MG63 (cell line): Measurements from ENCODE around the gene DAGLB. TPM values are rescaled to one million over a fixed set of nuclear protein-coding genes. Genes with fewer than 3 reads are reported as not detected.
A peak's percentile ranks its signal among the peaks of the same experiment; 100 is the strongest.
"Not testable (repeated sequence)": the region's sequence is repeated elsewhere in the genome, so short reads cannot be mapped to it uniquely, and the experiment has no call there.

Source experiments
- DNase-seq: peaks from one replicate; pipeline ENCODE4 v3.0.0-alpha.2; 2020
- H3K27me3 ChIP-seq: fragments of 250-450 bp; sonication (Bioruptor Pico); 2 replicates; pipeline ENCODE4 v1.5.1; 2020; ENCODE audit warnings: mild to moderate bottlenecking, moderate library complexity
- H3K36me3 ChIP-seq: fragments of 250-450 bp; sonication (Bioruptor Pico); 2 replicates; pipeline ENCODE4 v1.5.1; 2020; ENCODE audit warnings: mild to moderate bottlenecking, moderate library complexity
- H3K4me3 ChIP-seq: fragments of 250-450 bp; sonication (Bioruptor Pico); 2 replicates; pipeline ENCODE4 v1.5.1; 2020; ENCODE audit warnings: mild to moderate bottlenecking, moderate library complexity
- H3K9me3 ChIP-seq: fragments of 250-450 bp; sonication (Bioruptor Pico); 2 replicates; pipeline ENCODE4 v1.5.1; 2020; ENCODE audit warnings: mild to moderate bottlenecking, moderate library complexity
- total RNA-seq: library from RNA; depleted of rRNA; stranded (reverse); fragments of >200 nt; shearing (Covaris generic); gene quantifications from 2 replicates; pipeline ENCODE4 v1.2.3, GENCODE V29; 2014; ENCODE audit warnings: low replicate concordance

Gene DAGLB
- total RNA-seq, 1 experiment from 2014 or later = 15.6 TPM

GRCh38 chr7:6416516-6417145, 31.1 kb downstream of the DAGLB start:
- Histone ChIP-seq H3K4me3 (no peak overlapping the region), H3K27me3 (no peaks in the 10 kb centered on the region), H3K36me3 (peaks cover 68% of the 10 kb centered on the region), H3K9me3 (no peaks in the 10 kb centered on the region)
- peak; percentile 48 for DNase-seq

- no peaks in the 10 kb centered on the region for H3K27me3 ChIP-seq
- no peak for DNase-seq
- H3K9me3 ChIP-seq = no peaks in the 10 kb centered on the region
- no peak overlapping the region for H3K4me3 ChIP-seq
- H3K36me3 ChIP-seq = peaks cover 82% of the 10 kb centered on the region
Measured at GRCh38 chr7:6413637-6414036, 34.1 kb downstream of the DAGLB start.

GRCh38 chr7:6409944-6410693, 37.6 kb downstream of the DAGLB start:
- H3K27me3 ChIP-seq = no peaks in the 10 kb centered on the region
- no peak overlapping the region for H3K4me3 ChIP-seq
- DNase-seq = no peak
- H3K9me3 ChIP-seq = no peaks in the 10 kb centered on the region
- H3K36me3 ChIP-seq = peaks cover 85% of the 10 kb centered on the region

- Histone ChIP-seq H3K27me3 (no peaks in the 10 kb centered on the region), H3K36me3 (peaks cover 79% of the 10 kb centered on the region), H3K4me3 (no peak overlapping the region), H3K9me3 (no peaks in the 10 kb centered on the region)
- DNase-seq = no peak
Measured at GRCh38 chr7:6409091-6409490, 38.7 kb downstream of the DAGLB start.

- H3K36me3 ChIP-seq = peaks cover 80% of the 10 kb centered on the region
- no peaks in the 10 kb centered on the region for H3K27me3 ChIP-seq
- no peak overlapping the region for H3K4me3 ChIP-seq
- DNase-seq = no peak
- no peaks in the 10 kb centered on the region for H3K9me3 ChIP-seq
Measured at GRCh38 chr7:6407434-6407833, 40.3 kb downstream of the DAGLB start.

GRCh38 chr7:6406121-6406520, 41.6 kb downstream of the DAGLB start:
- DNase-seq = no peak
- H3K27me3 ChIP-seq = no peaks in the 10 kb centered on the region
- H3K36me3 ChIP-seq = peaks cover 79% of the 10 kb centered on the region
- H3K4me3 ChIP-seq = no peak overlapping the region
- H3K9me3 ChIP-seq = no peaks in the 10 kb centered on the region

- no peak overlapping the region for H3K4me3 ChIP-seq
- no peaks in the 10 kb centered on the region for H3K27me3 ChIP-seq
- DNase-seq = no peak
- H3K9me3 ChIP-seq = no peaks in the 10 kb centered on the region
- H3K36me3 ChIP-seq = peaks cover 70% of the 10 kb centered on the region
Measured at GRCh38 chr7:6403907-6404306, 43.8 kb downstream of the DAGLB start.

- DNase-seq = no peak
- Histone ChIP-seq H3K4me3 (no peak overlapping the region), H3K27me3 (no peaks in the 10 kb centered on the region), H3K9me3 (no peaks in the 10 kb centered on the region), H3K36me3 (peaks cover 69% of the 10 kb centered on the region)
Measured at GRCh38 chr7:6402741-6403140, 45.0 kb downstream of the DAGLB start.

GRCh38 chr7:6402041-6402440, 45.7 kb downstream of the DAGLB start:
- H3K27me3 ChIP-seq = no peaks in the 10 kb centered on the region
- DNase-seq = no peak
- H3K9me3 ChIP-seq = no peaks in the 10 kb centered on the region
- peaks cover 64% of the 10 kb centered on the region for H3K36me3 ChIP-seq
- H3K4me3 ChIP-seq = no peak overlapping the region

- H3K36me3 ChIP-seq = peaks cover 60% of the 10 kb centered on the region
Measured at GRCh38 chr7:6401536-6401935, 46.2 kb downstream of the DAGLB start.

GRCh38 chr7:6400243-6401105, 47.3 kb downstream of the DAGLB start:
- H3K36me3 ChIP-seq = peaks cover 53% of the 10 kb centered on the region
- DNase-seq, H3K27me3 ChIP-seq, H3K4me3 ChIP-seq, H3K9me3 ChIP-seq: not testable (repeated sequence)

More at GRCh38 chr7:6401536-6401935, 46.2 kb downstream of the DAGLB start:
- no peaks in the 10 kb centered on the region for H3K27me3 ChIP-seq
- no peak for DNase-seq
- no peaks in the 10 kb centered on the region for H3K9me3 ChIP-seq
- no peak overlapping the region for H3K4me3 ChIP-seq

- DNase-seq = no peak
- H3K9me3 ChIP-seq = no peaks in the 10 kb centered on the region
- H3K36me3 ChIP-seq = peaks cover 55% of the 10 kb centered on the region
- no peak overlapping the region for H3K4me3 ChIP-seq
- H3K27me3 ChIP-seq = no peaks in the 10 kb centered on the region
Measured at GRCh38 chr7:6399351-6399750, 48.4 kb downstream of the DAGLB start.

- Histone ChIP-seq H3K36me3 (peaks cover 56% of the 10 kb centered on the region), H3K27me3 (no peaks in the 10 kb centered on the region)
- DNase-seq = no peak
Measured at GRCh38 chr7:6398943-6399342, 48.8 kb downstream of the DAGLB start.

GRCh38 chr7:6397759-6398495, 49.8 kb downstream of the DAGLB start:
- not testable (repeated sequence) for H3K9me3 ChIP-seq, DNase-seq, H3K4me3 ChIP-seq, H3K27me3 ChIP-seq
- H3K36me3 ChIP-seq = peaks cover 57% of the 10 kb centered on the region

More at GRCh38 chr7:6398943-6399342, 48.8 kb downstream of the DAGLB start:
- Histone ChIP-seq H3K4me3 (no peak overlapping the region), H3K9me3 (no peaks in the 10 kb centered on the region)

- Histone ChIP-seq H3K4me3 (no peak overlapping the region), H3K36me3 (peaks cover 60% of the 10 kb centered on the region), H3K9me3 (no peaks in the 10 kb centered on the region), H3K27me3 (no peaks in the 10 kb centered on the region)
- DNase-seq = no peak
Measured at GRCh38 chr7:6395898-6396595, 51.7 kb downstream of the DAGLB start.

GRCh38 chr7:6394114-6394513, 53.6 kb downstream of the DAGLB start:
- Histone ChIP-seq H3K27me3 (no peaks in the 10 kb centered on the region), H3K9me3 (no peaks in the 10 kb centered on the region), H3K36me3 (peaks cover 63% of the 10 kb centered on the region), H3K4me3 (no peak overlapping the region)
- no peak for DNase-seq
